Tibial nerve (tissue), 4 donors: ENCODE data around the gene FBXL14. TPM values are rescaled to one million over a fixed set of nuclear protein-coding genes. Genes with fewer than 3 reads are reported as not detected.

Experiments
- DNase-seq, 2 donors: peaks; one replicate each; pipeline ENCODE4 v3.0.0-alpha.2; 2019; ENCODE audit warnings: low spot score in 2 of 2
- H3K27ac ChIP-seq, 4 donors: fragments of 200-600 bp; sonication (generic) in 3 of 4; one replicate each; pipeline ENCODE4 v1.5.1; 2017 to 2019; ENCODE audit warnings: mild to moderate bottlenecking in 1 of 4
- H3K27me3 ChIP-seq, 2 donors: fragments of 200-600 bp; sonication (generic) in 1 of 2; one replicate each; pipeline versions ENCODE4 v1.5.1 to v1.6.0; 2017 to 2019
- H3K36me3 ChIP-seq, 3 donors: fragments of 200-600 bp; sonication (generic); one replicate each; pipeline ENCODE4 v1.5.1; 2018 to 2019
- H3K4me1 ChIP-seq, 4 donors: fragments of 200-600 bp; sonication (generic) in 3 of 4; one replicate each; pipeline ENCODE4 v1.5.1; 2017 to 2019
- H3K4me3 ChIP-seq, 4 donors: fragments of 200-600 bp; sonication (generic) in 3 of 4; one replicate each; pipeline ENCODE4 v1.5.1; 2017 to 2019; ENCODE audit warnings: mild to moderate bottlenecking in 1 of 4, moderate library complexity in 1 of 4
- H3K9me3 ChIP-seq, 4 donors: fragments of 200-600 bp; sonication (generic) in 3 of 4; one replicate each; pipeline ENCODE4 v1.5.1; 2017 to 2019
- CTCF ChIP-seq, 5 experiments: fragments of 200-600 bp in 3 of 5; fragments of 450-650 bp in 2 of 5; sonication (generic) in 3 of 5; IDR thresholded peaks; one replicate each; pipeline ENCODE4 v1.5.1; 2016 to 2019; ENCODE audit warnings: antibody characterized with exemption in 5 of 5, mild to moderate bottlenecking in 3 of 5, moderate library complexity in 2 of 5
- EP300 ChIP-seq, 2 donors: sonication (generic); formaldehyde crosslinking; IDR thresholded peaks; one replicate each; pipeline ENCODE4 v1.6.1; 2017; ENCODE audit warnings: antibody characterized with exemption in 2 of 2, mild to moderate bottlenecking in 1 of 2
- POLR2A ChIP-seq, 2 donors: fragments of 450-650 bp; IDR thresholded peaks; one replicate each; pipeline ENCODE4 v1.6.1; 2017; ENCODE audit warnings: antibody characterized with exemption in 2 of 2, mild to moderate bottlenecking in 2 of 2, moderate library complexity in 2 of 2
- WGBS, 2 donors: methylation state at CpG; one replicate each; pipeline ENCODE4 v1.1.5; 2018; 5-methylcytosine and 5-hydroxymethylcytosine counted together
- total RNA-seq, 4 donors: library from RNA; depleted of rRNA; stranded (reverse); fragments of >200 nt; gene quantifications; one replicate each; pipeline ENCODE4 v1.1.0, GENCODE V29; 2016

The FBXL14 gene
- total RNA-seq, 4 donors from 2014 or later = 11.7 to 21.4 (median 17.3) TPM

DNA sequence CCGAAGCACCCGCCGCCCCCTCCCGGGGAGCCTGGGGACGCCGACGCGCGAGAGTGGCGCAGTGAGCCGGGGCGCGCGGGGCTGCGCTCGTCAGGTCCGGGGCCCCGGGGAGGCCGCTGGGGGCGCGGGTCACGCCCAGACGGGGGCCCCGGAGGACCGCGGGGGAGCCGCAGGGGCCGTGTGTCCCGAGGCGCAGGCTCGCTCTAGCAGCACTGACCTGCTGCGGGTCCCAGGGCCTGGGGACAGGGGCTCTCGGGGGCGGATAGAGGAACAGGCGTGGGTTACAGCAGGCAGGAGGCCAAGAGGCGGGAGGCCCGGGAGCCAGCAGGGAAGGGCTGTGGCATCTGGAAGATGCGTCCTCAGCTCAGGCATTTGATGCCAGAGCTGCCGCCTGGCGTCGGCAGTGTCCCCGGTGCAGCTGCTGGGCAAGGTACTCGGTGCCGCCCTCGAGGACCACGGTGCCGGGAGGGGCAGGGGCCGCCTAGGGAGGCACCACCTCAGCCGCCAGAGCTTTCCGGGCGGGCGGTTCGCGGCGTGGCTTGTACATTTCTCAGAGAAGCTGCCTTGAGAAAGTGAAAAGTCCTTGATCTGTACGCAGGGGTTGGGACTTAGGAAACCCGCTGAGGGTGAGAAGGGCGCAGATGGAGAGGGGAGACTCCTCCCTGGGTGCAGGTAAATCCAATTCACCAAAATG, 35.9 kb upstream of the FBXL14 start:
- 1 to 5% methylated on average over 22 to 27 of the region's 58 CpGs for WGBS, 2 donors
- peak overlapping the region; percentile 32 to 88 (median 50) for H3K27ac ChIP-seq

DNA sequence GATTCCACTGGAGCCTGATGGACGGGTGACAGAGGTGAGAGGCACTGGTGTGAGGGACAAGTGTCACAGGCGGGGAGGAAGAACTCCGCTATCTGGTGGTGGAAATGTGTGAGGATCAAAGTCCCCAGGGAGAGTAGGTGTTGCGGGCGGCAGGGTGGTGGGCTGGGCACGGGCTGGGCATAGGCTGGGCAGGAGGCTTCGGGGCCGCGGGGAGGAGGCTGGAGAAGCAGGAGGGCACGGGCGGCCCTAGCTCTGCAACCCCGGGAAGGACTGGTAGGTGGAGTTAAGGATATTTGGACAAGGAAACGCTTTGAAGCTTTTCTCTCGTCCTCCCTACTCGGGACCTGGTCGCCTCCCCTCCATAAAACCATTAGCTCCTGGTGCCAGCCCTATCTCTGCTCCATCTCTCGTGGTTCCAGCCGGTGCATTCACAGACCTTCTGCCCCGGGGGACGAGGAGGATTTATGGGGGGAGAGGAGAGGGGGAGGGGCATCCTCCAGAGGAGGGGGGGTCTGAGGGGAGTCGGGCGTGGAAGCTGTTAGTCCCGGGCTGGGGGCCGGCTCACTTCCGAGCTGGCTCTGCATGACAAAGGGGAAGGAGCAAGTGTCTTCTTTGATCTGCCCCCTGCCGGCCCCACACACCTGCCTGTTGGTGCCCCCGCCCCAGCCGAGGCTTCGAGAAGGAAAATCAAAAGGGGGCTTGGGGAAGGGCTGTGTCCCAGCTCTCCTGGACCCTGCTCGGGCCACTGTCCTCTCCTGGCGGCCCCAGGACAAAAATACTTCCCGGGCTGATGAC, 35.2 kb upstream of the FBXL14 start:
- peak in 1 of 5 experiments; percentile 28 for TF ChIP-seq CTCF (IDR thresholded peaks at IDR 0.05)
- TF ChIP-seq POLR2A (IDR thresholded peaks at IDR 0.05) = no peak
- TF ChIP-seq EP300 (IDR thresholded peaks at IDR 0.05) = no peak
- Histone ChIP-seq H3K4me1 (peaks cover 0 to 69% (median 7%) of the 10 kb centered on the region in 4 donors), H3K4me3 (peak overlapping the region; percentile 41 to 75 (median 56)), H3K9me3 (no peaks in the 10 kb centered on the region), H3K27ac (peak overlapping the region in 3 of 4 donors; percentile 47 to 88 (median 52)), H3K27me3 (peaks cover 0 to 13% of the 10 kb centered on the region in 2 donors), H3K36me3 (no peaks in the 10 kb centered on the region)
- no peak for DNase-seq
- WGBS, 2 donors = 8 to 9% methylated on average over 24 to 32 of the region's 32 CpGs

More for the DNA sequence above, 35.9 kb upstream of the FBXL14 start:
- peak; percentile 9 to 50 (median 13) for TF ChIP-seq CTCF (IDR thresholded peaks at IDR 0.05)
- TF ChIP-seq EP300 (IDR thresholded peaks at IDR 0.05) = peak in 1 of 2 donors; percentile 7
- TF ChIP-seq POLR2A (IDR thresholded peaks at IDR 0.05) = peak in 1 of 2 donors; percentile 29
- Histone ChIP-seq H3K4me3 (peak overlapping the region; percentile 41 to 75 (median 56)), H3K36me3 (no peaks in the 10 kb centered on the region), H3K9me3 (no peaks in the 10 kb centered on the region), H3K4me1 (peaks cover 0 to 69% (median 10%) of the 10 kb centered on the region in 4 donors), H3K27me3 (peaks cover 0 to 13% of the 10 kb centered on the region in 2 donors)
- DNase-seq = peak in 1 of 2 donors; percentile 41

GRCh38 chr12:1628666-1629337, 34.4 kb upstream of the FBXL14 start, which contains the start of gene WNT5B:
Gene WNT5B, plus strand, starts transcription at chr12:1629231. Its CDS starts 2,124 bp downstream, at chr12:1631355.
- Histone ChIP-seq H3K4me3 (peak within 1 kb of the TSS; percentile 41 to 75 (median 56)), H3K27ac (peak within 1 kb of the TSS in 3 of 4 donors; percentile 47 to 88 (median 52)), H3K9me3 (no peaks in the 10 kb centered on the region), H3K36me3 (no peaks in the 10 kb centered on the region), H3K4me1 (peaks cover 0 to 62% (median 7%) of the 10 kb centered on the region in 4 donors), H3K27me3 (peaks cover 0 to 13% of the 10 kb centered on the region in 2 donors)
- 65 to 68% methylated on average over 17 of the region's 17 CpGs for WGBS, 2 donors
- TF ChIP-seq EP300 (IDR thresholded peaks at IDR 0.05) (no peak), POLR2A (IDR thresholded peaks at IDR 0.05) (peak in 1 of 2 donors; percentile 9), CTCF (IDR thresholded peaks at IDR 0.05) (no peak)
- no peak for DNase-seq

DNA sequence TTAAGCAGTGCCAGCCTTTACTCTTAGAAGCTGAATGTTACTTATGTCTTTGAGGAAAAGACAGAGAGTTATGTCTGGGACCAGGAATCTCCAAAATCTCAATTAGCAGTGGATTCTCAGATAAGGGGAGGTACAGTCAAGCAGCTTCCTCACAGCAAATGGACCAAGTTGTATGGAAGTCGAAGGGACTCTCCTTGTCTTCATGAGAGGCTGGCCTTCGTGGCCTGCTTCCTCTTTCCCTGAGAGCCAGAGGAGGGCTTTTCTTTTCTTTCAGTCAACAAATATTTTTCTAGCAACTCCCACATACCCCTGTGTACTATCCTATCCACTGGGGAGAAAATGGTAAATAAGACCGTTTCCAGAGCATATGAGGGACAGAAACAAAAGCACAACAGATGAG, 28.0 kb upstream of the FBXL14 start:
- H3K27ac ChIP-seq = no peak overlapping the region
- 65 to 72% methylated on average over 3 of the region's 3 CpGs for WGBS, 2 donors
- no peaks in the 10 kb centered on the region for H3K9me3 ChIP-seq
- TF ChIP-seq CTCF (IDR thresholded peaks at IDR 0.05) (no peak), POLR2A (IDR thresholded peaks at IDR 0.05) (no peak), EP300 (IDR thresholded peaks at IDR 0.05) (no peak)
- H3K4me1 ChIP-seq = peaks cover 0 to 25% (median 0%) of the 10 kb centered on the region in 4 donors
- H3K36me3 ChIP-seq = no peaks in the 10 kb centered on the region
- no peaks in the 10 kb centered on the region for H3K27me3 ChIP-seq
- DNase-seq = no peak
- H3K4me3 ChIP-seq = no peak overlapping the region
